CD14-positive monocyte (primary cell): Measurements from ENCODE around the gene TSPAN15. TPM values are rescaled to one million over a fixed set of nuclear protein-coding genes. Genes with fewer than 3 reads are reported as not detected.
"Not testable (repeated sequence)": the region's sequence is repeated elsewhere in the genome, so short reads cannot be mapped to it uniquely, and the experiment has no call there.

Source experiments
- DNase-seq, 3 donors: peaks; one replicate each; pipeline ENCODE4 v3.0.0-alpha.2; 2011 to 2022
- H2AFZ ChIP-seq: 2 replicates; pipeline ENCODE4 v1.6.0; 2012; ENCODE audit warnings: mild to moderate bottlenecking, low read depth, low read length, inconsistent platforms; ENCODE audit not compliant: insufficient read depth, poor library complexity, severe bottlenecking
- H3K27ac ChIP-seq, 2 donors: 1 replicate in 1 of 2; 2 replicates in 1 of 2; pipeline ENCODE4 v1.5.1; 2012 to 2013; ENCODE audit warnings: low read length in 2 of 2, control low read depth in 1 of 2, inconsistent platforms in 1 of 2, low read depth in 1 of 2, mild to moderate bottlenecking in 1 of 2
- H3K27me3 ChIP-seq, 2 donors: one replicate each; pipeline versions ENCODE4 v1.6.0 to v1.6.1; 2011 to 2013; ENCODE audit warnings: low read length in 2 of 2; ENCODE audit not compliant: control insufficient read depth in 2 of 2, insufficient read depth in 2 of 2
- H3K36me3 ChIP-seq, 2 donors: replicated peaks in 1 of 2; 1 replicate in 1 of 2; 2 replicates in 1 of 2; pipeline versions ENCODE4 v1.5.1 to v1.6.1; 2012 to 2013; ENCODE audit warnings: low read length in 2 of 2, control low read depth in 1 of 2, inconsistent platforms in 1 of 2, mild to moderate bottlenecking in 1 of 2; ENCODE audit not compliant: insufficient read depth in 2 of 2, control insufficient read depth in 1 of 2
- H3K4me1 ChIP-seq, 2 donors: 1 replicate in 1 of 2; 2 replicates in 1 of 2; pipeline versions ENCODE4 v1.5.1 to v1.6.1; 2012 to 2013; ENCODE audit warnings: low read length in 2 of 2, control low read depth in 1 of 2, inconsistent platforms in 1 of 2, mild to moderate bottlenecking in 1 of 2, moderate library complexity in 1 of 2; ENCODE audit not compliant: insufficient read depth in 2 of 2, control insufficient read depth in 1 of 2
- H3K4me2 ChIP-seq: replicated peaks from 2 replicates; pipeline ENCODE3; 2012; ENCODE audit warnings: low read length, moderate library complexity, mild to moderate bottlenecking; ENCODE audit not compliant: poor library complexity, severe bottlenecking; ENCODE audit errors: extremely low read depth
- H3K4me3 ChIP-seq, 3 experiments: fragments of 200-600 bp in 1 of 3; sonication (generic) in 1 of 3; replicated peaks in 1 of 3; 1 replicate in 2 of 3; 2 replicates in 1 of 3; pipeline ENCODE4 v1.5.1; 2011 to 2013; ENCODE audit warnings: low read length in 3 of 3, mild to moderate bottlenecking in 3 of 3, control low read depth in 2 of 3, low read depth in 2 of 3, inconsistent platforms in 1 of 3, moderate library complexity in 1 of 3
- H3K79me2 ChIP-seq: 2 replicates; pipeline ENCODE4 v1.6.0; 2012; ENCODE audit warnings: mild to moderate bottlenecking, control low read depth, inconsistent platforms, low read length, moderate library complexity; ENCODE audit not compliant: insufficient read depth
- H3K9ac ChIP-seq: 2 replicates; pipeline ENCODE4 v1.6.0; 2017; ENCODE audit warnings: low read length, mild to moderate bottlenecking; ENCODE audit not compliant: insufficient read depth, poor library complexity, severe bottlenecking
- H3K9me3 ChIP-seq, 2 donors: replicated peaks in 1 of 2; 1 replicate in 1 of 2; 2 replicates in 1 of 2; pipeline versions ENCODE4 v1.5.1 to v1.6.1; 2012 to 2013; ENCODE audit warnings: low read length in 2 of 2, control low read depth in 1 of 2; ENCODE audit not compliant: control insufficient read depth in 1 of 2, insufficient read depth in 1 of 2
- H4K20me1 ChIP-seq: 2 replicates; pipeline ENCODE4 v1.6.0; 2012; ENCODE audit warnings: mild to moderate bottlenecking, low read length, control low read depth, moderate library complexity; ENCODE audit not compliant: insufficient read depth
- H3K27ac Mint-ChIP-seq, 7 donors: one replicate each; pipeline ENCODE4 v1.8.0; 2020; ENCODE audit warnings: mild to moderate bottlenecking in 7 of 7, mixed read lengths in 7 of 7, moderate library complexity in 6 of 7, inconsistent platforms in 2 of 7
- H3K27me3 Mint-ChIP-seq, 3 donors: one replicate each; pipeline ENCODE4 v1.8.0; 2021 to 2022; ENCODE audit warnings: low read depth in 3 of 3, mild to moderate bottlenecking in 3 of 3, mixed read lengths in 3 of 3, moderate library complexity in 3 of 3, inconsistent platforms in 1 of 3
- H3K36me3 Mint-ChIP-seq, 2 donors: one replicate each; pipeline ENCODE4 v1.8.0; 2020; ENCODE audit warnings: mixed read lengths in 2 of 2, inconsistent platforms in 1 of 2, mild to moderate bottlenecking in 1 of 2
- H3K4me1 Mint-ChIP-seq: one replicate; pipeline ENCODE4 v1.8.0; 2020; ENCODE audit warnings: mild to moderate bottlenecking, mixed read lengths
- H3K4me3 Mint-ChIP-seq, 2 donors: one replicate each; pipeline ENCODE4 v1.8.0; 2020; ENCODE audit warnings: mild to moderate bottlenecking in 2 of 2, mixed read lengths in 2 of 2, moderate library complexity in 1 of 2
- H3K9me3 Mint-ChIP-seq, 7 donors: one replicate each; pipeline ENCODE4 v1.8.0; 2020 to 2022; ENCODE audit warnings: mixed read lengths in 7 of 7, mild to moderate bottlenecking in 6 of 7, moderate library complexity in 6 of 7, inconsistent platforms in 2 of 7
- WGBS: methylation state at CpG from one replicate; pipeline ENCODE4 v1.1.5; 2013; ENCODE audit warnings: missing lambda C conversion rate; ENCODE audit not compliant: insufficient coverage; 5-methylcytosine and 5-hydroxymethylcytosine counted together
- intact Hi-C, 2 donors: fragments of 100-400 bp; cut with micrococcal nuclease; formaldehyde crosslinking; loops; one replicate each; pipeline versions ENCODE4 v1.15.0 to v1.15.1; 2023
- polyA plus RNA-seq, 3 donors: library from polyadenylated mRNA; depleted of rRNA in 1 of 3; unstranded in 2 of 3; stranded (reverse) in 1 of 3; fragments of 300-500 nt in 2 of 3; fragments of >200 nt in 1 of 3; fragmentation: Illumina TruSeq in 2 of 3; gene quantifications; 1 replicate in 2 of 3; 2 replicates in 1 of 3; pipeline ENCODE4 v1.2.3, GENCODE V29; 2012 to 2021
- TF ChIP-seq, protein P1 (sequence below): fragments of 200-600 bp; IDR thresholded peaks from one replicate; pipeline ENCODE4 v1.8.0; 2022; ENCODE audit warnings: antibody characterized with exemption, mild to moderate bottlenecking

TSPAN15 gene
- polyA plus RNA-seq, 3 donors: 0.22 to 0.39 TPM; not detected in 1

DNA sequence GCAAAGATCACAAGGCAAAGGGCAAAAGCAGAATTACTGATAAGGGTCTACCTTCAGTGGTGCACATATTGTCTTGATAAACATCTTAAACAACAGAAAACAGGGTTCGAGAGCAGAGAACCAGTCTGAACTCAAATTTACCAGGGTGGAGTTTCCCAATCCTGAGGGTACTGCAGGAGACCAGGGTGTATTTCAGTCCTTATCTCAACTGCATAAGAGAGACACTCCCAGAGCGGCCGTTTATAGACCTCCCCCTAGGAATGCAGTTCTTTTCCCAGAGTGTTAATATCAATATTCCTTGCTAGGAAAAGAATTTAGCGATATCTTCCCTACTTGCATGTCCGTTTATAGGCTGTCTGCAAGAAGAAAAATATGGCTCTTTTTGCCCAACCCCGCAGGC lies 37.6 kb downstream of the TSPAN15 start:
- Mint-ChIP-seq H3K9me3 (peaks cover 14 to 35% (median 31%) of the 10 kb centered on the region in 7 donors), H3K27me3 (peaks cover 0 to 13% (median 2%) of the 10 kb centered on the region in 3 donors)
- H3K27ac ChIP-seq, H3K79me2 ChIP-seq, H3K27ac Mint-ChIP-seq, intact Hi-C loops, H3K4me3 Mint-ChIP-seq, H3K4me1 Mint-ChIP-seq, H3K4me2 ChIP-seq, H3K9ac ChIP-seq, H3K4me1 ChIP-seq, H3K36me3 ChIP-seq, H3K4me3 ChIP-seq, H2AFZ ChIP-seq, H4K20me1 ChIP-seq, H3K36me3 Mint-ChIP-seq, H3K27me3 ChIP-seq, DNase-seq: not testable (repeated sequence)
- WGBS: 100% methylated on average over 1 of the region's 6 CpGs
- peaks cover 26 to 41% of the 10 kb centered on the region in 2 donors for H3K9me3 ChIP-seq

DNA sequence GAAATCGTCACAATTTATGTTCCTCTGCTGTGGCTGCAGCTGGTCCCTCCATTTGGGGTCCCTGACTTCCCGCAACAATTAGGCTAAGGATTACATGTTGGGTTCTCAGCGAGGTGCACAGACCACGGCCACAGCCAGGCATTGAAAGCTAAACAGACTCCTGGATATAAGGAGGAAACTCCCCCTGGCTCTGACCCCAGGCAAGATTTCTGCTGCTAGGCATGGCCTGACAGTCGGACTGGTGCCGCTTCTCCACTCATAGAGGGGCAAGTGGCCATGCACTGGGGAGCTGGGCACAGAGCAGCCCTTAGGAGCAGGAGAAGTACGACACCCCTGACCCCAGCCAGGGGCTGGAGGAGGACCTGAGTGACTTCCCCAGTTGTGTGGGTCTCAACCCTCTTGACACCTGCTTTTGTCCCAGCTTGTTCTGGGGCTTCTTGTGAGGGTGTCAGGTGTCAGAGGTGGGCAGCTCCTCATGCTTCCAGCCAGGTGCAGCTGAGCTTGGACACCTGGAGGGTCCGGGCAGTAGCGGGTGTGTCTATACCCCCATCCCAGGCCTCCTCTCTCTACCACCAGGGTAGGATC lies 38.3 kb downstream of the TSPAN15 start:
- 93% methylated on average over 5 of the region's 9 CpGs for WGBS
- Mint-ChIP-seq H3K27me3 (peaks cover 0 to 9% (median 2%) of the 10 kb centered on the region in 3 donors), H3K4me1 (no peaks in the 10 kb centered on the region), H3K27ac (no peak overlapping the region), H3K36me3 (no peaks in the 10 kb centered on the region), H3K9me3 (peaks cover 14 to 35% (median 31%) of the 10 kb centered on the region in 7 donors), H3K4me3 (no peak overlapping the region)
- DNase-seq: no peak
- H3K4me2 ChIP-seq: no peak overlapping the region
- no peak overlapping the region for H3K9ac ChIP-seq
- H4K20me1 ChIP-seq: no peaks in the 10 kb centered on the region
- no peaks in the 10 kb centered on the region for H3K4me1 ChIP-seq
- no peaks in the 10 kb centered on the region for H3K27me3 ChIP-seq
- no peaks in the 10 kb centered on the region for H3K79me2 ChIP-seq
- intact Hi-C loops: no loop called here
- H3K9me3 ChIP-seq: peaks cover 26 to 41% of the 10 kb centered on the region in 2 donors
- no peak overlapping the region for H3K4me3 ChIP-seq
- H2AFZ ChIP-seq: no peak overlapping the region
- TF ChIP-seq, protein P1, sequence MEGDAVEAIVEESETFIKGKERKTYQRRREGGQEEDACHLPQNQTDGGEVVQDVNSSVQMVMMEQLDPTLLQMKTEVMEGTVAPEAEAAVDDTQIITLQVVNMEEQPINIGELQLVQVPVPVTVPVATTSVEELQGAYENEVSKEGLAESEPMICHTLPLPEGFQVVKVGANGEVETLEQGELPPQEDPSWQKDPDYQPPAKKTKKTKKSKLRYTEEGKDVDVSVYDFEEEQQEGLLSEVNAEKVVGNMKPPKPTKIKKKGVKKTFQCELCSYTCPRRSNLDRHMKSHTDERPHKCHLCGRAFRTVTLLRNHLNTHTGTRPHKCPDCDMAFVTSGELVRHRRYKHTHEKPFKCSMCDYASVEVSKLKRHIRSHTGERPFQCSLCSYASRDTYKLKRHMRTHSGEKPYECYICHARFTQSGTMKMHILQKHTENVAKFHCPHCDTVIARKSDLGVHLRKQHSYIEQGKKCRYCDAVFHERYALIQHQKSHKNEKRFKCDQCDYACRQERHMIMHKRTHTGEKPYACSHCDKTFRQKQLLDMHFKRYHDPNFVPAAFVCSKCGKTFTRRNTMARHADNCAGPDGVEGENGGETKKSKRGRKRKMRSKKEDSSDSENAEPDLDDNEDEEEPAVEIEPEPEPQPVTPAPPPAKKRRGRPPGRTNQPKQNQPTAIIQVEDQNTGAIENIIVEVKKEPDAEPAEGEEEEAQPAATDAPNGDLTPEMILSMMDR: no peak
- no peaks in the 10 kb centered on the region for H3K36me3 ChIP-seq
- H3K27ac ChIP-seq: no peak overlapping the region
